Pancreas (tissue), 10 donors: ENCODE results near the gene DNMT1. TPM values are rescaled to one million over a fixed set of nuclear protein-coding genes. Genes with fewer than 3 reads are reported as not detected.

Experiments
- ATAC-seq, 4 donors: fragments of 200-7000 bp; cut with Tn5 transposase; one replicate each; pipeline versions ENCODE4 v1.8.0 to v1.9.1; 2020; ENCODE audit warnings: mild to moderate bottlenecking in 4 of 4, moderate library complexity in 4 of 4
- DNase-seq, 6 donors: peaks; one replicate each; pipeline ENCODE4 v3.0.0-alpha.2; 2020
- FAIRE-seq: peaks from 2 replicates; lab custom pipeline; 2012; peaks lifted over from hg19 to GRCh38; lab: Jason Lieb, UNC
- H3K27ac ChIP-seq, 4 donors: fragments of 200-600 bp; sonication (generic); 1 replicate in 3 of 4; 2 replicates in 1 of 4; pipeline versions ENCODE4 v1.5.0 to v1.8.0; 2020
- H3K27me3 ChIP-seq, 4 donors: fragments of 200-600 bp; one replicate each; pipeline ENCODE4 v1.8.0; 2021
- H3K36me3 ChIP-seq, 3 donors: fragments of 200-600 bp; sonication (generic) in 1 of 3; one replicate each; pipeline versions ENCODE4 v1.5.0 to v1.8.0; 2020 to 2021
- H3K4me1 ChIP-seq, 3 donors: fragments of 200-600 bp; one replicate each; pipeline ENCODE4 v1.8.0; 2021
- H3K4me3 ChIP-seq, 4 donors: fragments of 200-600 bp; sonication (generic) in 2 of 4; one replicate each; pipeline versions ENCODE4 v1.5.0 to v1.8.0; 2020 to 2021
- H3K9me3 ChIP-seq, 4 donors: fragments of 200-600 bp; one replicate each; pipeline ENCODE4 v1.8.0; 2021
- CTCF ChIP-seq, 4 donors: fragments of 200-600 bp; sonication (generic) in 3 of 4; IDR thresholded peaks; one replicate each; pipeline versions ENCODE4 v1.5.0 to v1.8.0; 2021; ENCODE audit warnings: antibody characterized with exemption in 4 of 4
- WGBS, 2 donors: extraction: QIAGEN DNeasy Blood & Tissue Kit; methylation state at CpG; one replicate each; pipeline ENCODE4 v1.1.7; 2013; 5-methylcytosine and 5-hydroxymethylcytosine counted together
- intact Hi-C, 3 donors: fragments of 100-400 bp; cut with DNase I; formaldehyde crosslinking; loops; one replicate each; pipeline versions ENCODE4 v1.11.1 to v1.14.2; 2022
- polyA plus RNA-seq, 2 donors: library from polyadenylated mRNA; stranded (reverse); fragments of 200-250 nt; gene quantifications; one replicate each; pipeline ENCODE4 v1.2.3, GENCODE V29; 2013
- total RNA-seq, 6 donors: library from RNA; stranded (reverse); fragmentation: NEBNext Ultra II Directional in 4 of 6; extraction: Animal tissue kit (Norgen Biotek cat#: 25700) in 4 of 6; gene quantifications; one replicate each; pipeline versions ENCODE4 v1.2.1 to v1.2.4, GENCODE V29; 2021 to 2023
- donor health status: healthy with polysubstance abuse.
- donor health status: DM: no; HTN: no; CAD: no; lungs with moderate emphysema.
- donor health status: DM: no; HTN: no; CAD: no.
- donor health status: control.
- donor health status: control.
- donor health status: Bipolar disorder and iron deficiency.
- donor health status: DM: yes; HTN: yes; CAD: no.
- donor health status: DM: no; HTN: no; CAD: no.
- donor health status: DM: no; HTN: no; CAD: no.
- donor health status: DM: yes; HTN: yes; CAD: no.

The DNMT1 gene
- total and polyA plus RNA-seq, 8 donors = 11.4 to 28.7 (median 18.3) TPM

- Histone ChIP-seq H3K4me3 (no peak overlapping the region), H3K27me3 (no peaks in the 10 kb centered on the region), H3K36me3 (peaks cover 10 to 19% (median 15%) of the 10 kb centered on the region in 3 donors), H3K9me3 (no peaks in the 10 kb centered on the region), H3K27ac (no peak overlapping the region), H3K4me1 (peaks cover 0 to 7% (median 4%) of the 10 kb centered on the region in 3 donors)
- ATAC-seq (no peak), DNase-seq (no peak), FAIRE-seq (no peak)
- TF ChIP-seq CTCF (IDR thresholded peaks at IDR 0.05) = no peak
- WGBS, 2 donors = 65 to 73% methylated on average over 15 of the region's 15 CpGs
- intact Hi-C loops = no loop called here
Measured at GRCh38 chr19:10104665-10105508, 89.9 kb downstream of the DNMT1 start.

GRCh38 chr19:10104130-10104513 is 90.6 kb downstream of the DNMT1 start:
- TF ChIP-seq CTCF (IDR thresholded peaks at IDR 0.05) = no peak
- Histone ChIP-seq H3K4me1 (peaks cover 0 to 7% (median 4%) of the 10 kb centered on the region in 3 donors), H3K27me3 (no peaks in the 10 kb centered on the region), H3K36me3 (peaks cover 6 to 12% (median 11%) of the 10 kb centered on the region in 3 donors), H3K9me3 (no peaks in the 10 kb centered on the region), H3K27ac (no peak overlapping the region), H3K4me3 (no peak overlapping the region)
- ATAC-seq (no peak), DNase-seq (no peak), FAIRE-seq (no peak)
- intact Hi-C loops = no loop called here

GRCh38 chr19:10102787-10103236 is 91.9 kb downstream of the DNMT1 start:
- FAIRE-seq (no peak), DNase-seq (peak in 1 of 6 donors; percentile 5), ATAC-seq (no peak)
- Histone ChIP-seq H3K27me3 (no peaks in the 10 kb centered on the region), H3K9me3 (no peaks in the 10 kb centered on the region), H3K4me3 (no peak overlapping the region), H3K36me3 (peaks cover 0 to 3% (median 2%) of the 10 kb centered on the region in 3 donors), H3K4me1 (peaks cover 0 to 7% (median 4%) of the 10 kb centered on the region in 3 donors), H3K27ac (no peak overlapping the region)
- intact Hi-C loops = no loop called here
- TF ChIP-seq CTCF (IDR thresholded peaks at IDR 0.05) = no peak
- 79 to 83% methylated on average over 7 of the region's 7 CpGs for WGBS, 2 donors

GRCh38 chr19:10100163-10100785 is 94.5 kb downstream of the DNMT1 start:
- no peak for TF ChIP-seq CTCF (IDR thresholded peaks at IDR 0.05)
- no peak for DNase-seq
- H3K27me3 ChIP-seq = no peaks in the 10 kb centered on the region
- no peak overlapping the region for H3K27ac ChIP-seq
- intact Hi-C loops = no loop called here
- WGBS, 2 donors = 72 to 82% methylated on average over 5 of the region's 5 CpGs
- ATAC-seq = no peak
- H3K36me3 ChIP-seq = no peaks in the 10 kb centered on the region
- no peak for FAIRE-seq
- H3K4me1 ChIP-seq = peaks cover 0 to 5% (median 0%) of the 10 kb centered on the region in 3 donors
- H3K4me3 ChIP-seq = no peak overlapping the region
- no peaks in the 10 kb centered on the region for H3K9me3 ChIP-seq
